NOMO-1 treated with DMSO at 0.1 percent for 48 hours (cell line): ENCODE measurements around the gene FIGNL2.

ENCODE experiments used
- DNase-seq: peaks from one replicate; lab custom pipeline; 2025; ENCODE audit not compliant: unreplicated experiment; lab: John Stamatoyannopoulos, UW

The FIGNL2 gene

GRCh38 chr12:51879102-51879501 is 30.6 kb upstream of the FIGNL2 start:
- DNase-seq: no peak

- DNase-seq: no peak
Measured at GRCh38 chr12:51874486-51874885, 26.0 kb upstream of the FIGNL2 start.

- DNase-seq: no peak
Measured at GRCh38 chr12:51874000-51874399, 25.5 kb upstream of the FIGNL2 start.

GRCh38 chr12:51873251-51873994 is 24.9 kb upstream of the FIGNL2 start:
- DNase-seq: no peak

- no peak for DNase-seq
Measured at GRCh38 chr12:51872689-51872981, 24.1 kb upstream of the FIGNL2 start.

GRCh38 chr12:51871918-51872688 is 23.6 kb upstream of the FIGNL2 start:
- peak; percentile 75 for DNase-seq

GRCh38 chr12:51871126-51871525 is 22.6 kb upstream of the FIGNL2 start:
- peak; percentile 72 for DNase-seq

GRCh38 chr12:51870504-51870903 is 22.0 kb upstream of the FIGNL2 start:
- peak; percentile 46 for DNase-seq

- no peak for DNase-seq
Measured at GRCh38 chr12:51869931-51870330, 21.4 kb upstream of the FIGNL2 start.

GRCh38 chr12:51869496-51869865 is 21.0 kb upstream of the FIGNL2 start:
- DNase-seq: no peak

GRCh38 chr12:51868821-51869495 is 20.4 kb upstream of the FIGNL2 start:
- no peak for DNase-seq

GRCh38 chr12:51867796-51868428 is 19.4 kb upstream of the FIGNL2 start:
- DNase-seq: no peak

- no peak for DNase-seq
Measured at GRCh38 chr12:51867371-51867770, 18.9 kb upstream of the FIGNL2 start.

- no peak for DNase-seq
Measured at GRCh38 chr12:51866762-51867161, 18.2 kb upstream of the FIGNL2 start.

GRCh38 chr12:51866324-51866723 is 17.8 kb upstream of the FIGNL2 start:
- DNase-seq: no peak

GRCh38 chr12:51865757-51866270 is 17.3 kb upstream of the FIGNL2 start:
- DNase-seq: no peak

- DNase-seq: no peak
Measured at GRCh38 chr12:51864833-51865670, 16.5 kb upstream of the FIGNL2 start.

- DNase-seq: no peak
Measured at GRCh38 chr12:51863933-51864832, 15.7 kb upstream of the FIGNL2 start.

- DNase-seq: no peak
Measured at GRCh38 chr12:51863363-51863932, 14.9 kb upstream of the FIGNL2 start.
